Activated B cell treated with CpG ODN at 0.5 μM for 24 hours (primary cell): Measurements from ENCODE around the gene SFPQ. TPM values are rescaled to one million over a fixed set of nuclear protein-coding genes. Genes with fewer than 3 reads are reported as not detected.
"Not testable (repeated sequence)": the region's sequence is repeated elsewhere in the genome, so short reads cannot be mapped to it uniquely, and the experiment has no call there.

Experiments used
- ATAC-seq: fragments of 200-7000 bp; cut with Tn5 transposase; one replicate; pipeline ENCODE4 v1.10.0; 2021; ENCODE audit warnings: low read depth, mild to moderate bottlenecking, moderate library complexity
- CTCF ChIA-PET: fragments of 350-600 bp; sonication (Branson Sonifier 250); formaldehyde crosslinking; loops from one replicate; lab custom pipeline; 2021; ENCODE audit warnings: antibody characterized with exemption; lab: Charles Lee
- POLR2A ChIA-PET: fragments of 350-600 bp; sonication (Branson Sonifier 250); formaldehyde crosslinking; loops from one replicate; lab custom pipeline; 2021; ENCODE audit warnings: antibody characterized with exemption; lab: Charles Lee
- DNase-seq: peaks from one replicate; pipeline ENCODE4 v3.0.0; 2022
- H3K27ac Mint-ChIP-seq: one replicate; pipeline ENCODE4 v1.8.0; 2020; ENCODE audit warnings: mixed read lengths
- H3K27me3 Mint-ChIP-seq: one replicate; pipeline ENCODE4 v1.8.0; 2021; ENCODE audit warnings: mixed read lengths
- H3K36me3 Mint-ChIP-seq: one replicate; pipeline ENCODE4 v1.8.0; 2021; ENCODE audit warnings: low read depth, mixed read lengths
- H3K4me1 Mint-ChIP-seq: one replicate; pipeline ENCODE4 v1.8.0; 2021; ENCODE audit warnings: mixed read lengths
- H3K4me3 Mint-ChIP-seq: one replicate; pipeline ENCODE4 v1.8.0; 2020; ENCODE audit warnings: mild to moderate bottlenecking, mixed read lengths
- H3K9me3 Mint-ChIP-seq: one replicate; pipeline ENCODE4 v1.8.0; 2020; ENCODE audit warnings: mixed read lengths
- intact Hi-C: fragments of 100-400 bp; cut with micrococcal nuclease; formaldehyde crosslinking; loops from one replicate; pipeline ENCODE4 v1.15.1; 2024
- total RNA-seq: library from RNA; stranded (reverse); gene quantifications from 2 replicates; pipeline ENCODE4 v1.2.3, GENCODE V29; 2022
- TF ChIP-seq, protein P1 (sequence below): fragments of 200-600 bp; IDR thresholded peaks from one replicate; pipeline ENCODE4 v1.8.0; 2022; ENCODE audit warnings: antibody characterized with exemption, mild to moderate bottlenecking

The SFPQ gene
- total RNA-seq, 1 donor from 2014 or later: 429 TPM

DNA sequence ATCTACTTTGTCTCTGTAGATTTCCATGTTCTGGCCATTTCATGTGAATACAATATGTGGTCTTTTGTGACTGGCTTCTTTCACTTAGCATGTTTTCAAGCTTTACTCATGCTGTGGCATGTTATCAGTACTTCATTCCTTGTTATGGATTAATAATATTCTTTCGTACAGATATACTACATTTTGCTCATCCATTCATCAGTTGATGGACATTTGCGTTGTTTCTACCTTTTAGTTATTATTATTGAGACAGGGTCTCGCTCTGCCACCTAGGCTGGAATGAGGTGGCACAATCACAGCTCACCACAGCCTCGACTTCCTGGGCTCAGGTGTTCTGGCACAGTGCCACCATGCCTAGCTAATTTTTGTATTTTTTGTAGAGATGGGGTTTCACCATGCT is 21.4 kb downstream of the SFPQ start:
- CTCF ChIA-PET: no interaction called here
- ATAC-seq (no peak), DNase-seq (no peak)
- Mint-ChIP-seq H3K4me1 (no peaks in the 10 kb centered on the region), H3K4me3 (no peak overlapping the region), H3K27ac (no peak overlapping the region), H3K27me3 (no peaks in the 10 kb centered on the region), H3K36me3 (peaks cover 33% of the 10 kb centered on the region), H3K9me3 (no peaks in the 10 kb centered on the region)
- intact Hi-C loops: no loop called here
- TF ChIP-seq, protein P1, sequence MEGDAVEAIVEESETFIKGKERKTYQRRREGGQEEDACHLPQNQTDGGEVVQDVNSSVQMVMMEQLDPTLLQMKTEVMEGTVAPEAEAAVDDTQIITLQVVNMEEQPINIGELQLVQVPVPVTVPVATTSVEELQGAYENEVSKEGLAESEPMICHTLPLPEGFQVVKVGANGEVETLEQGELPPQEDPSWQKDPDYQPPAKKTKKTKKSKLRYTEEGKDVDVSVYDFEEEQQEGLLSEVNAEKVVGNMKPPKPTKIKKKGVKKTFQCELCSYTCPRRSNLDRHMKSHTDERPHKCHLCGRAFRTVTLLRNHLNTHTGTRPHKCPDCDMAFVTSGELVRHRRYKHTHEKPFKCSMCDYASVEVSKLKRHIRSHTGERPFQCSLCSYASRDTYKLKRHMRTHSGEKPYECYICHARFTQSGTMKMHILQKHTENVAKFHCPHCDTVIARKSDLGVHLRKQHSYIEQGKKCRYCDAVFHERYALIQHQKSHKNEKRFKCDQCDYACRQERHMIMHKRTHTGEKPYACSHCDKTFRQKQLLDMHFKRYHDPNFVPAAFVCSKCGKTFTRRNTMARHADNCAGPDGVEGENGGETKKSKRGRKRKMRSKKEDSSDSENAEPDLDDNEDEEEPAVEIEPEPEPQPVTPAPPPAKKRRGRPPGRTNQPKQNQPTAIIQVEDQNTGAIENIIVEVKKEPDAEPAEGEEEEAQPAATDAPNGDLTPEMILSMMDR: no peak
- POLR2A ChIA-PET: interaction anchor here (1.3 kb wide), 1 partner anchor 8 kb away, joined by 3 read pairs; no protein-coding TSS in a partner anchor

DNA sequence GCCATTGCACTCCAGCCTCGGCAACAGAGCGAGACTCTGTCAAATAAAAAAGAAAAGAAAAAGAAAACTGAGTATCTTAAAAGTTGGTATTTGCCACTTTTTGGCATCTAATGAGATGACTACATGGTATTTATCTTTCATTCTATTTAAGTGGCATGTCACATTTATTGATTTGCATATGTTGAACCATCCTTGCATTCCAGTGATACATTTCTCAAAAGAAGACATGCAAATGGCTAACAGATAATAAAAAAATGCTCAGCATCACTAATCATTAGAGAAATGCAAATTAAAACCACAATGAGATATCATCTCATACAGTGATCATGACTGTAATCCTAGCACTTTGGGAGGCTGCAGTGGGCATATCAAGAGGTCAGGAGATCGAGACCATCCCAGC is 28.1 kb downstream of the SFPQ start:
- TF ChIP-seq, protein P1: no peak
- intact Hi-C loops: no loop called here
- ATAC-seq (no peak), DNase-seq (no peak)
- H3K36me3 Mint-ChIP-seq: no peaks in the 10 kb centered on the region
- CTCF ChIA-PET: no interaction called here
- no peaks in the 10 kb centered on the region for H3K27me3 Mint-ChIP-seq
- POLR2A ChIA-PET: no interaction called here
- H3K4me1 Mint-ChIP-seq: no peaks in the 10 kb centered on the region
- H3K4me3 Mint-ChIP-seq: no peak overlapping the region
- H3K27ac Mint-ChIP-seq: no peak overlapping the region
- peaks cover 2% of the 10 kb centered on the region for H3K9me3 Mint-ChIP-seq

DNA sequence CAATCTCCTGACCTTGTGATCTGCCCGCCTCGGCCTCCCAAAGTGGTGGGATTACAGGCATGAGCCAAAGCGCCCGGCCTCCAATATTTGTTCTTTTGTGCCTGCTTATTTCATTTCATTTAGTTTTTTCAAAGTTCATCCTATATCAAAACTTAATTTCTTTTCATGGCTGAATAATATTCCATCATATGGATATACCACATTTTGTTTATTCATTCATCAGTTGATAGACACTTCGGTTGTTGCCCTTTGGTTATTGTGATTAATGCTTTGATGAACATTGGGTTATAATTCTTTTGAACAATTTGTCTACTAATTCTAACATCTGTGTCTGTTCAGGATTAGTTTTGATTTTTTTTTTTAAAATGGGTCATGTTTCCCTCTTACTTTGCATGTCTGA is 41.7 kb downstream of the SFPQ start:
- no peak for ATAC-seq
- H3K36me3 Mint-ChIP-seq: no peaks in the 10 kb centered on the region

DNA sequence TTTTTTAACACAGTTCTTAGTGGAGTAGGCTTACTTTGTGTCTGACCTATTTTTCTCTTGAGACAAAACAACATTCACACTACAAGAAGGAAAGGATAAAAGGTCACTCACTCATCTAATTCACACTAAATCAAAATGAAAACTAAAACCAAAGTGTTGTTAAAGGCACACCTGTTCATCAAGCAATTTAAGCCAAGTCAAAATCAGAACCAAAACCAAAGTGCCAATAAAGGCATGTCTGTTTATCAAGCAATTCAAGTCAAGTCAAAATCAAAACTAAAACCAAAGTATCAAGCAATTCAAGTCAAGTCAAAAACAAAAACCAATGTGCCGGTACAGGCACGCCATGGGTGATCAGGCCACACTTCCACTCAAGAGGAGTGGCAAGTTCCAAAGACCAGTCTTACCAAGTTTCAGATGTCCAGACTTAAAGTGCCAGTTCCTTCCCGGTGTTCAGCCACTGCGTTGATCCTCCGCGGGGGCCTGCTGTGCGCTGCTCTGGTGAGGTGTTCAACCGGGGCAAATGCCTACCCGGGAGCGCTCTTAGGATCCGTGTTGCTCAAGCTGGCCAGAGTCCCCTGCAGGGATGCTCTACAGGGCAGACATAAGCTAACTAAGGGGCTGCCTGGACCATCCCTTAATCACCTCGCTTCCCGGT is 46.9 kb downstream of the SFPQ start:
- CTCF ChIA-PET, H3K36me3 Mint-ChIP-seq, POLR2A ChIA-PET, H3K9me3 Mint-ChIP-seq, DNase-seq, H3K4me1 Mint-ChIP-seq, ATAC-seq, intact Hi-C loops, H3K4me3 Mint-ChIP-seq, H3K27ac Mint-ChIP-seq: not testable (repeated sequence)
- H3K27me3 Mint-ChIP-seq: peaks cover 11% of the 10 kb centered on the region

More for the DNA sequence above, 41.7 kb downstream of the SFPQ start:
- ChIA-PET POLR2A (no interaction called here), CTCF (no interaction called here)
- Mint-ChIP-seq H3K9me3 (peaks cover 4% of the 10 kb centered on the region), H3K27me3 (peaks cover 5% of the 10 kb centered on the region), H3K27ac (no peak overlapping the region), H3K4me1 (no peaks in the 10 kb centered on the region), H3K4me3 (no peak overlapping the region)
- TF ChIP-seq, protein P1: no peak
- intact Hi-C loops: no loop called here
- no peak for DNase-seq

DNA sequence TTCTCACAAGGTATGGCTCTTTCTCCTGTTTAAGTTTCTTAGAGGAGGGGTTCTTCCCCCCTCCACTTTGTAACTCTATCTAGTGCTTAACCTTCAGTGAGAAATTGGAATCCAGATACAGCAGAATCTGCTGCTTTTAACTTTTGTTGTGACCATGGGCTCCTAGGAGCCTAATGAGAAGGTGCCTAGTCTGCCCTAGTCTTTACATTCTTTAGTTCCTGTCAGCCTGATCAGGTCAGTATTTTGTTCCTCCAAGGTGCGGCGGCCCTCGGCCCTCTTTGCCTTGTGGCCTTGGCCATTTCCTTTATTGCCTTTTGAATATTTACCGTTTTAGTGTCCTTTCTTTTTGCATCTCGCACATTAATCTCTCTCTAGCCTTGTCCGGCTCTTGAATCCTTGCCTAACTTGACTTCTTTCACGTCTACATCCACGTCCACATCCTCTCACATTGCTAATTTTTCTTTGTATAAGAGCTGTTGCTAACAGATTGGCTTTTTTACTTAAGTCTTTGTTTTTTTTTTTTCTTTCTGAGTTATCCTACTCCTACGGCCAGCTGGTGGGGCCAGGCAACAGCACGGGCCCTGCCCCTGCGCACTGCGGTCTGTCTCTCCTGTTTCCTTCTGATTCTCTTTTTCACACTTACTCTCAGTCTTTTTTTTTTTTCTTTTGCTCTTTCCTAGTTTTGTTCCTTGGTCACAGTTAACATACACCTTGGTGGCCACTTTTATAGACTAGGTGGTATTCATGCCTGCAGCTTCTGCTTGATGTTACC is 49.0 kb downstream of the SFPQ start:
- Mint-ChIP-seq H3K4me3 (no peak overlapping the region), H3K9me3 (no peaks in the 10 kb centered on the region), H3K27ac (no peak overlapping the region), H3K36me3 (no peaks in the 10 kb centered on the region), H3K4me1 (no peaks in the 10 kb centered on the region), H3K27me3 (peaks cover 9% of the 10 kb centered on the region)
- TF ChIP-seq, protein P1: no peak
- ATAC-seq: no peak
- no peak for DNase-seq
- CTCF ChIA-PET: no interaction called here
- POLR2A ChIA-PET: no interaction called here
- intact Hi-C loops: no loop called here

DNA sequence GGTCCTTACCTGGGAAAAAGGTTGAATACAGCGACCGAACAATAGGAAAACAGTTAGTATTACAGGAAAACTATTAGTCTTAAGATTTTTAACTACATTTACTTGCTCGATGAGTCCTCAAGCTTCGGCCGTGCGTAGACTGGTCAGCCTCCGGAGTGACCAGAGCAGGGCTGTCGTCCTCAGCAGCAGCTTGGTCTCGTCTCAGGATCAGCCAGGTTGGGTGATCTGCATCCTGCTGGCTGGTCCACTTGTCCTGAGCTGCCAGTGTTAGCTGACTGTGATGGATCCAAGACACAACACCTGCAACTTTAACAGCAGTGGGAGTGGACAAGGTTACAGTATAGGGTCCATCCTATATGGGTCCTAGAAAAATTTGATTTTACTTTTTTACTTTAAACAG is 50.2 kb downstream of the SFPQ start:
- ATAC-seq, POLR2A ChIA-PET, CTCF ChIA-PET, DNase-seq, H3K27ac Mint-ChIP-seq, H3K9me3 Mint-ChIP-seq, intact Hi-C loops, H3K4me1 Mint-ChIP-seq, H3K27me3 Mint-ChIP-seq, H3K36me3 Mint-ChIP-seq, H3K4me3 Mint-ChIP-seq: not testable (repeated sequence)

DNA sequence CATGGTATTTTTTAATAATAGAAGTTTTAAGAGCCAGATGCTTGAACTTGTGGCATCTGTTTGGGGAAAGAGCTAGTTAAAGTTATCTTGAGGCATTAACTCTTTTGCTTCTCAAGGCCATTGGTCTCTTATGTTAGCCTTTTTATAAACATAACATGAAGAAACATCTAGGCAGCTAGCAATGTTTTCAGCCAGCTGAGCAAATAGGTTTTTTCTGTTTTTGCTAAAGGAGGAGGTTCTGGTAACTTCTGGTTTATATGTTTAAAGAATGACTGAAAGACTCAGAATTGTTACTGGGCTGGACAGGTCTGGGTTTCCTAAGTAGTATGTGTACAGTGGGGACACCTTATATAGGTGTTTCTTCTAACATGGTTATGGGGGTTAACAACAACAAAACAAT is 50.7 kb downstream of the SFPQ start:
- H3K27me3 Mint-ChIP-seq, POLR2A ChIA-PET, H3K27ac Mint-ChIP-seq, ATAC-seq, CTCF ChIA-PET, H3K9me3 Mint-ChIP-seq, intact Hi-C loops, H3K4me1 Mint-ChIP-seq, H3K36me3 Mint-ChIP-seq, DNase-seq, H3K4me3 Mint-ChIP-seq: not testable (repeated sequence)

DNA sequence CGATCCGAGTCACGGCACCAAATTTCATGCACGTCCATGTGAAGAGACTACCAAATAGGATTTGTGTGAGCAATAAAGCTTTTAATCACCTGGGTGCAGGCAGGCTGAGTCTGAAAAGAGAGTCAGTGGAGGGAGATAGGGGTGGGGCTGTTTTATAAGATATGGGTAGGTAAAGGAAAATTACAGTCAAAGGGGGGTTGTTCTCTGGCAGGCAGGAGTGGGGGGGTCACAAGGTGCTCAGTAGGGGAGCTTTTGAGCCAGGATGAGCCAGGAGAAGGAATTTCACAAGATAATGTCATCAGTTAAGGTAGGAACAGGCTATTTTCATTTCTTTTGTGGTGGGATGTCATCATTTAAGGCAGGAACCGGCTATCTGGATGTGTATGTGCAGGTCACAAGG is 55.4 kb downstream of the SFPQ start:
- ATAC-seq, H3K27ac Mint-ChIP-seq, H3K27me3 Mint-ChIP-seq, DNase-seq, H3K9me3 Mint-ChIP-seq, H3K4me3 Mint-ChIP-seq, POLR2A ChIA-PET, H3K4me1 Mint-ChIP-seq, CTCF ChIA-PET, H3K36me3 Mint-ChIP-seq, intact Hi-C loops: not testable (repeated sequence)
